Activated naive CD8-positive, alpha-beta T cell treated with anti-CD3 and anti-CD28 coated beads, Interleukin-2, amount 10 ng/mL, durations not matched to agents 7 days and 5 days (primary cell): ENCODE data around the gene KIF7. TPM values are rescaled to one million over a fixed set of nuclear protein-coding genes. Genes with fewer than 3 reads are reported as not detected.

Source experiments
- ATAC-seq: fragments of 150-1000 bp; cut with Tn5 transposase; one replicate; pipeline ENCODE4 v1.10.0; 2021; ENCODE audit warnings: low read depth, moderate library complexity
- POLR2A ChIA-PET: fragments of 350-600 bp; sonication (Branson Sonifier 250); formaldehyde crosslinking; loops from one replicate; lab custom pipeline; 2021; ENCODE audit warnings: antibody characterized with exemption; lab: Charles Lee
- DNase-seq: peaks from one replicate; pipeline ENCODE4 v3.0.0; 2021
- H3K27ac Mint-ChIP-seq: one replicate; pipeline ENCODE4 v1.8.0; 2022; ENCODE audit warnings: mild to moderate bottlenecking, mixed read lengths
- H3K27me3 Mint-ChIP-seq: one replicate; pipeline ENCODE4 v1.8.0; 2022; ENCODE audit warnings: mild to moderate bottlenecking, moderate library complexity, mixed read lengths
- H3K36me3 Mint-ChIP-seq: one replicate; pipeline ENCODE4 v1.8.0; 2021; ENCODE audit warnings: mild to moderate bottlenecking, mixed read lengths
- H3K4me1 Mint-ChIP-seq: one replicate; pipeline ENCODE4 v1.8.0; 2021; ENCODE audit warnings: mixed read lengths
- H3K4me3 Mint-ChIP-seq: one replicate; pipeline ENCODE4 v1.8.0; 2022; ENCODE audit warnings: mild to moderate bottlenecking, moderate library complexity, mixed read lengths
- H3K9me3 Mint-ChIP-seq: one replicate; pipeline ENCODE4 v1.8.0; 2021; ENCODE audit warnings: mixed read lengths
- total RNA-seq, 2 experiments: library from RNA; stranded (reverse); gene quantifications; one replicate each; pipeline ENCODE4 v1.2.3, GENCODE V29; 2021

KIF7 gene
- total RNA-seq, 2 experiments from 2014 or later = 0.14 to 0.20 TPM

- peaks cover 35% of the 10 kb centered on the region for H3K36me3 Mint-ChIP-seq
- H3K4me1 Mint-ChIP-seq = no peaks in the 10 kb centered on the region
- H3K9me3 Mint-ChIP-seq = peaks cover 2% of the 10 kb centered on the region
- H3K27ac Mint-ChIP-seq = no peak overlapping the region
- ATAC-seq (no peak), DNase-seq (no peak)
- no peak overlapping the region for H3K4me3 Mint-ChIP-seq
- POLR2A ChIA-PET = no interaction called here
- no peaks in the 10 kb centered on the region for H3K27me3 Mint-ChIP-seq
Measured at GRCh38 chr15:89630974-89631901, 24.0 kb downstream of the KIF7 start.

- Mint-ChIP-seq H3K9me3 (peaks cover under 1% of the 10 kb centered on the region), H3K27me3 (no peaks in the 10 kb centered on the region), H3K4me3 (no peak overlapping the region), H3K36me3 (peaks cover 36% of the 10 kb centered on the region), H3K27ac (no peak overlapping the region), H3K4me1 (no peaks in the 10 kb centered on the region)
- POLR2A ChIA-PET = no interaction called here
- DNase-seq (no peak), ATAC-seq (no peak)
Measured at GRCh38 chr15:89630260-89630659, 25.0 kb downstream of the KIF7 start.

- H3K4me1 Mint-ChIP-seq = no peaks in the 10 kb centered on the region
- no peak overlapping the region for H3K27ac Mint-ChIP-seq
- H3K4me3 Mint-ChIP-seq = no peak overlapping the region
- ATAC-seq = no peak
- POLR2A ChIA-PET = no interaction called here
- DNase-seq = no peak
- H3K9me3 Mint-ChIP-seq = no peaks in the 10 kb centered on the region
- H3K36me3 Mint-ChIP-seq = peaks cover 38% of the 10 kb centered on the region
- H3K27me3 Mint-ChIP-seq = no peaks in the 10 kb centered on the region
Measured at GRCh38 chr15:89629829-89630228, 25.4 kb downstream of the KIF7 start.

- Mint-ChIP-seq H3K36me3 (peaks cover 46% of the 10 kb centered on the region), H3K27me3 (no peaks in the 10 kb centered on the region), H3K27ac (no peak overlapping the region), H3K4me3 (no peak overlapping the region), H3K9me3 (no peaks in the 10 kb centered on the region), H3K4me1 (no peaks in the 10 kb centered on the region)
- POLR2A ChIA-PET = no interaction called here
- DNase-seq = no peak
- no peak for ATAC-seq
Measured at GRCh38 chr15:89628806-89629715, 26.2 kb downstream of the KIF7 start.

DNA sequence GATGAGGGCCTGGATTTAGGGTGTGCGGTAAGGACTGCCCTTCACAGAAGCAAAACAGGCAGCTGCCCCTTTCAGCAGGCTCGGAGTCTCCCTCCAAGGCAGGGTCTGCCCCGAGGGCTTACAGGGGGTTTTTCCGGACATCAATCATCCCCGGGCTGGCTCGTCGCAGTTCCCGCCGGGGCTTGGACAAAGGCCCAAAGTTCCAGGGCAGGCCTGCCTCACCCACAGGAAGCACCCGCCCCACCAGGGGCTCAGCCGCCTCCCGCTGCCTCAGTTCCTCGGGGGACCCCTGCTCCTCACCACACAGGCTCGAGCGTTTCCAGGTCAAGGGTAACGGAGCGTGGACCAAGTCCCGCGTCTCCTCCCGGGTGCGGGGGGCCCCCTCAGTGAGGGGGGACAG lies 27.0 kb downstream of the KIF7 start:
- POLR2A ChIA-PET = no interaction called here

DNA sequence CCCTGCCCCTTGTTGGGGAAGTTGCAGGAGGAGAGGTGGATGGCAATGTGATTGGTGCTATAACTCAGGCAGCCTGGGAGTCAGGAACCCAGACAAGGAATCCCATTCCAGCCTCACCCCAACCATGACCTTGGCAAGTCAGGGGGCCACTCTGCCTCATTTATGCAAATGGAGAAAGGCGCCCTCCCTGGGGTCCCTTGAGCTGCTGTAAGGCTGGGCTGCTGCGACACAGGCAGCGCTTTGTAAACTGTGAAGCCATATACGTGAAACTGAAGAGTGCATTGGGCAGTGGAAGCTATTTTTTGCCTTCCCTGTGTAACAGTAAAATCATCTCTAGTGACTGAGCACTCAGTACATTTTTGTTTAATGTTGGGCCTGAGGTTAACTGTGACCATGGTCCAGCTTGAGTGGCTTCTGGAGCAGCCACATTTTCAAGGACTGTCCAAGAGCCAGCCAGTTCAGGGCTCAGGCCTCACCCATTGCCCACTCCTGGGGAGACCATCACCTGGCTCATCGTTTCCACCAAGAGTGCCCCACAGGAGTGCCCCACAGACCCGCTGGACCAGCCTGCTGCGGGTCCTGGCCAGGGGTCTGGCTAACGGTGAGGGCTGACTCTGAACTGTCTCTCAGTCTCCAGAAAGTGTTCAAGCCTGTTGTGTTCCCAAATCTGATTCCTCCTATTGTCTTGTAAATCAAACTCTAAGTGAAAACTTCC lies 27.9 kb downstream of the KIF7 start:
- no peaks in the 10 kb centered on the region for H3K27me3 Mint-ChIP-seq
- no peak overlapping the region for H3K4me3 Mint-ChIP-seq
- H3K27ac Mint-ChIP-seq = no peak overlapping the region
- DNase-seq = no peak
- ATAC-seq = no peak
- no peaks in the 10 kb centered on the region for H3K9me3 Mint-ChIP-seq
- H3K36me3 Mint-ChIP-seq = peaks cover 52% of the 10 kb centered on the region
- POLR2A ChIA-PET = no interaction called here
- no peaks in the 10 kb centered on the region for H3K4me1 Mint-ChIP-seq

More for the DNA sequence above, 27.0 kb downstream of the KIF7 start:
- H3K4me3 Mint-ChIP-seq = no peak overlapping the region
- no peaks in the 10 kb centered on the region for H3K4me1 Mint-ChIP-seq
- H3K9me3 Mint-ChIP-seq = no peaks in the 10 kb centered on the region
- H3K27ac Mint-ChIP-seq = no peak overlapping the region
- H3K27me3 Mint-ChIP-seq = no peaks in the 10 kb centered on the region
- DNase-seq (no peak), ATAC-seq (no peak)
- H3K36me3 Mint-ChIP-seq = peaks cover 49% of the 10 kb centered on the region

GRCh38 chr15:89625716-89626115 lies 29.6 kb downstream of the KIF7 start:
- Mint-ChIP-seq H3K27ac (no peak overlapping the region), H3K36me3 (peaks cover 49% of the 10 kb centered on the region), H3K4me1 (no peaks in the 10 kb centered on the region), H3K4me3 (no peak overlapping the region), H3K9me3 (no peaks in the 10 kb centered on the region), H3K27me3 (no peaks in the 10 kb centered on the region)
- POLR2A ChIA-PET = no interaction called here
- DNase-seq = no peak
- ATAC-seq = no peak

GRCh38 chr15:89623165-89623564 lies 32.1 kb downstream of the KIF7 start:
- H3K4me1 Mint-ChIP-seq = no peaks in the 10 kb centered on the region
- H3K27ac Mint-ChIP-seq = no peak overlapping the region
- H3K27me3 Mint-ChIP-seq = no peaks in the 10 kb centered on the region
- no peak overlapping the region for H3K4me3 Mint-ChIP-seq
- no peak for ATAC-seq
- POLR2A ChIA-PET = no interaction called here
- H3K36me3 Mint-ChIP-seq = peaks cover 43% of the 10 kb centered on the region
- DNase-seq = no peak
- no peaks in the 10 kb centered on the region for H3K9me3 Mint-ChIP-seq

DNA sequence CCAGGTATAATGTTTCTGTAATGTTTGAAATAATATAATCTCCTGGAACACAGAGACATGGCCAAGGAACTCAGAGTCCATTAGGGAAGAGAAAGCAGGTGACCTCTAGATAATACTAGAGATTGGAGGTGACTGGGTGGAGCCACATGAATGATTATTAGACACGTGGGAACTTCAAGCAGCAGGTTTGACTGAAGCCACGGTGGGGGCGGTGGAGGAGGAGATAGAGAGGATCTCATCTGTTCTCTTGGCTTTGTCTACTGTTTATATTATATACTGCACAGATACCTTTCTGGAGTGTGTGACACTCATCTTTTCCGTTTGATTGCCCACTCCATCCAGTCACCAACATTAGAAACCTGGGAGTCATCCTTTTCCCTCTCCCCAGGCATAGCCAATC lies 33.7 kb downstream of the KIF7 start:
- POLR2A ChIA-PET = no interaction called here
- Mint-ChIP-seq H3K27me3 (no peaks in the 10 kb centered on the region), H3K27ac (no peak overlapping the region), H3K36me3 (peaks cover 46% of the 10 kb centered on the region), H3K9me3 (no peaks in the 10 kb centered on the region), H3K4me3 (no peak overlapping the region), H3K4me1 (no peaks in the 10 kb centered on the region)
- DNase-seq (no peak), ATAC-seq (no peak)

- H3K36me3 Mint-ChIP-seq = peaks cover 55% of the 10 kb centered on the region
- H3K4me3 Mint-ChIP-seq = no peak overlapping the region
- peaks cover 9% of the 10 kb centered on the region for H3K9me3 Mint-ChIP-seq
- POLR2A ChIA-PET = no interaction called here
- DNase-seq = no peak
- H3K4me1 Mint-ChIP-seq = no peaks in the 10 kb centered on the region
- H3K27ac Mint-ChIP-seq = no peak overlapping the region
- H3K27me3 Mint-ChIP-seq = no peaks in the 10 kb centered on the region
- no peak for ATAC-seq
Measured at GRCh38 chr15:89616228-89616627, 39.0 kb downstream of the KIF7 start.

- Mint-ChIP-seq H3K36me3 (peaks cover 66% of the 10 kb centered on the region), H3K27me3 (no peaks in the 10 kb centered on the region), H3K27ac (no peak overlapping the region), H3K4me1 (no peaks in the 10 kb centered on the region), H3K9me3 (peaks cover 11% of the 10 kb centered on the region), H3K4me3 (no peak overlapping the region)
- DNase-seq (no peak), ATAC-seq (no peak)
- POLR2A ChIA-PET = no interaction called here
Measured at GRCh38 chr15:89615135-89615534, 40.1 kb downstream of the KIF7 start.

DNA sequence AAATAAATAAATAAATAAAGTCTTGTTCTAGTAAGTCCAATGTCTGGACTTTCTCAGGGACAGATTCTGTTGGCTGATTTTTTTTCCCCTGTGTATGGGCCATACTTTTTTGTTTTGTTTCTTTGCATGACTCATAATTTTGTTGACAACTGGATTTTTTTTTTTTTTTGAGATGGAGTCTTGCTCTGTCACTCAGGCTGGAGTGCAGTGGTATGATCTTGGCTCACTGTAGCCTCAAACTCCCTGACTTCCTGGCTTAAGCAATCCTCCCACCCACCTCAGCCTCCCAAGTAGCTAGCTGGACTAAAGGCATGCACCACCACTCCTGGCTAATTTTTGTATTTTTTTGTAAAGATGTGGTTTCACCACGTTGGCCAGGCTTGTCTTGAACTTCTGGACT lies 41.1 kb downstream of the KIF7 start:
- Mint-ChIP-seq H3K27ac (no peak overlapping the region), H3K4me1 (no peaks in the 10 kb centered on the region), H3K27me3 (no peaks in the 10 kb centered on the region), H3K4me3 (no peak overlapping the region), H3K9me3 (peaks cover 11% of the 10 kb centered on the region), H3K36me3 (peaks cover 75% of the 10 kb centered on the region)
- ATAC-seq = no peak
- POLR2A ChIA-PET = no interaction called here
- DNase-seq = no peak

DNA sequence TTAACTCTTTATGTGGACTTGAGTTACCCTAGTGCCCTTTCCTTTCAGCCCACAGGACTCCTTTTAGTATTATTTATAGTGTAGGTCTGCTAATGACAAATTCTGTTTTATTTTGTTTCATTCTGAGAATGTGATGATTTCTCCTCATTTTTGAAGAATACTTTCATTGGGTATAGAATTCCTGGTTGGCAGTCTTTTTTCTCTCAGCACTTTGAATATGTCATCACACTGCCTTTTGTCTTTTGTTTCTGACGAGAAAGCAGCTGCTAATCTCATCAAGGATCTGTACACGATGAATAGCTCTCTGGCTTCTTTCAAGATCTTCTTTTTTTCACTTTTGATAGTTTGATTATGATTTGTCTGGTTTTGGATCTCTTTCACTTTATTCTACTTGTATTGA lies 42.2 kb downstream of the KIF7 start:
- no peak overlapping the region for H3K27ac Mint-ChIP-seq
- ATAC-seq = no peak
- H3K27me3 Mint-ChIP-seq = no peaks in the 10 kb centered on the region

More for the DNA sequence above, 42.2 kb downstream of the KIF7 start:
- DNase-seq = no peak
- Mint-ChIP-seq H3K4me1 (no peaks in the 10 kb centered on the region), H3K36me3 (peaks cover 75% of the 10 kb centered on the region), H3K4me3 (no peak overlapping the region), H3K9me3 (peaks cover 11% of the 10 kb centered on the region)
- POLR2A ChIA-PET = no interaction called here
